SK-MEL-5 (cell line): ENCODE results near the gene CD48. TPM values are rescaled to one million over a fixed set of nuclear protein-coding genes. Genes with fewer than 3 reads are reported as not detected.
A peak's percentile ranks its signal among the peaks of the same experiment; 100 is the strongest.

Experiments used
- DNase-seq: peaks from one replicate; pipeline ENCODE4 v3.0.0-alpha.2; 2016; ENCODE audit warnings: low read depth, low spot score
- in situ Hi-C: cut with HindIII; loops from 2 replicates; pipeline ENCODE4 v1.10.0; 2016; ENCODE audit warnings: low sequenced_read_pairs, high pct_unique_total_duplicates, low pct_unique_long_range_greater_than_20kb
- polyA plus RNA-seq, 2 experiments: library from polyadenylated mRNA; depleted of rRNA; stranded (reverse); fragments of >200 nt; gene quantifications; 2 replicates each; pipeline ENCODE4 v1.2.3, GENCODE V29; 2015
- total RNA-seq: library from RNA; depleted of rRNA; stranded (reverse); fragments of >200 nt; shearing (Covaris generic); gene quantifications from 2 replicates; pipeline ENCODE4 v1.2.3, GENCODE V29; 2014; rRNA removed

Gene CD48
- not detected in 2 replicates for total RNA-seq
- not detected in 2 replicates for polyA plus RNA-seq (2015; cell fraction: cytosol; rRNA removed)
- not detected in 2 replicates for polyA plus RNA-seq (2015; cell fraction: nucleus; rRNA removed)

- in situ Hi-C loops = no loop called here
- no peak for DNase-seq
Observed at GRCh38 chr1:160711602-160712311, at the start of gene CD48. Gene CD48, minus strand, starts transcription at chr1:160711822. Its CDS starts 59 bp downstream, at chr1:160711763.

GRCh38 chr1:160761046-160761445 is 49.4 kb upstream of the CD48 start:
- no peak for DNase-seq
- in situ Hi-C loops = no loop called here

GRCh38 chr1:160759740-160760139 is 48.1 kb upstream of the CD48 start:
- no peak for DNase-seq
- in situ Hi-C loops = no loop called here

GRCh38 chr1:160758521-160758920 is 46.9 kb upstream of the CD48 start:
- in situ Hi-C loops = no loop called here
- no peak for DNase-seq

GRCh38 chr1:160756849-160757201 is 45.2 kb upstream of the CD48 start:
- in situ Hi-C loops = no loop called here
- no peak for DNase-seq

- DNase-seq = no peak
- in situ Hi-C loops = no loop called here
Observed at GRCh38 chr1:160755911-160756848, 44.6 kb upstream of the CD48 start.

GRCh38 chr1:160755461-160755860 is 43.8 kb upstream of the CD48 start:
- no peak for DNase-seq

GRCh38 chr1:160753594-160753993 is 42.0 kb upstream of the CD48 start:
- DNase-seq = no peak
- in situ Hi-C loops = no loop called here

More at GRCh38 chr1:160755461-160755860, 43.8 kb upstream of the CD48 start:
- in situ Hi-C loops = no loop called here

GRCh38 chr1:160752924-160753323 is 41.3 kb upstream of the CD48 start:
- in situ Hi-C loops = no loop called here

GRCh38 chr1:160752406-160752805 is 40.8 kb upstream of the CD48 start:
- in situ Hi-C loops = no loop called here

More at GRCh38 chr1:160752924-160753323, 41.3 kb upstream of the CD48 start:
- no peak for DNase-seq

GRCh38 chr1:160750608-160751007 is 39.0 kb upstream of the CD48 start:
- DNase-seq = no peak
- in situ Hi-C loops = no loop called here

More at GRCh38 chr1:160752406-160752805, 40.8 kb upstream of the CD48 start:
- DNase-seq = no peak

GRCh38 chr1:160748878-160749269 is 37.3 kb upstream of the CD48 start:
- in situ Hi-C loops = no loop called here
- no peak for DNase-seq

- DNase-seq = peak; percentile 66
- in situ Hi-C loops = no loop called here
Observed at GRCh38 chr1:160748181-160748877, 36.7 kb upstream of the CD48 start.

- no peak for DNase-seq
- in situ Hi-C loops = no loop called here
Observed at GRCh38 chr1:160747717-160748116, 36.1 kb upstream of the CD48 start.

GRCh38 chr1:160746836-160747500 is 35.3 kb upstream of the CD48 start:
- in situ Hi-C loops = no loop called here
- DNase-seq = no peak

GRCh38 chr1:160745551-160745950 is 33.9 kb upstream of the CD48 start:
- in situ Hi-C loops = no loop called here

GRCh38 chr1:160744852-160745520 is 33.4 kb upstream of the CD48 start:
- in situ Hi-C loops = no loop called here
- no peak for DNase-seq

More at GRCh38 chr1:160745551-160745950, 33.9 kb upstream of the CD48 start:
- DNase-seq = no peak
